ENCODE results near the gene FICD.

The FICD gene

GRCh38 chr12:108502922-108503321 lies 12.2 kb upstream of the FICD start:
- no peak for DNase-seq (ENCODE audit: low read depth in 2 of 2)

- DNase-seq (ENCODE audit: low read depth in 2 of 2), result no peak
Measured at GRCh38 chr12:108505129-108505528, 9.9 kb upstream of the FICD start.

- DNase-seq (ENCODE audit: low read depth in 2 of 2), result no peak
Measured at GRCh38 chr12:108507971-108508642, 7.0 kb upstream of the FICD start.

GRCh38 chr12:108509806-108510205 lies 5.3 kb upstream of the FICD start:
- DNase-seq (ENCODE audit: low read depth in 2 of 2), result no peak

- no peak for DNase-seq (ENCODE audit: low read depth in 2 of 2)
Measured at GRCh38 chr12:108510836-108511235, 4.2 kb upstream of the FICD start.

- peak; percentile 38 to 57 for DNase-seq (ENCODE audit: low read depth in 2 of 2)
Measured at GRCh38 chr12:108511633-108512540, 3.2 kb upstream of the FICD start.

- DNase-seq (ENCODE audit: low read depth in 2 of 2), result no peak
Measured at GRCh38 chr12:108514468-108514972, 557 bp upstream of the FICD start.

GRCh38 chr12:108515916-108516315 lies 839 bp downstream of the FICD start:
- no peak for DNase-seq (ENCODE audit: low read depth in 2 of 2)

GRCh38 chr12:108516511-108517275 lies 1.6 kb downstream of the FICD start:
- no peak for DNase-seq (ENCODE audit: low read depth in 2 of 2)

GRCh38 chr12:108517288-108518100 lies 2.4 kb downstream of the FICD start:
- DNase-seq (ENCODE audit: low read depth in 2 of 2), result no peak

- DNase-seq (ENCODE audit: low read depth in 2 of 2), result no peak
Measured at GRCh38 chr12:108518101-108518715, 3.1 kb downstream of the FICD start.

- DNase-seq (ENCODE audit: low read depth in 2 of 2), result no peak
Measured at GRCh38 chr12:108518716-108519496, 3.8 kb downstream of the FICD start.

- no peak for DNase-seq (ENCODE audit: low read depth in 2 of 2)
Measured at GRCh38 chr12:108519558-108519957, 4.5 kb downstream of the FICD start.

- no peak for DNase-seq (ENCODE audit: low read depth in 2 of 2)
Measured at GRCh38 chr12:108523365-108523764, 8.3 kb downstream of the FICD start.

- DNase-seq (ENCODE audit: low read depth in 2 of 2), result no peak
Measured at GRCh38 chr12:108525681-108526080, 10.6 kb downstream of the FICD start.

- DNase-seq (ENCODE audit: low read depth in 2 of 2), result no peak
Measured at GRCh38 chr12:108526482-108527165, 11.5 kb downstream of the FICD start.

GRCh38 chr12:108527166-108527496 lies 12.1 kb downstream of the FICD start:
- no peak for DNase-seq (ENCODE audit: low read depth in 2 of 2)

GRCh38 chr12:108530161-108530560 lies 15.1 kb downstream of the FICD start:
- DNase-seq (ENCODE audit: low read depth in 2 of 2), result no peak

All from stimulated activated CD8-positive, alpha-beta memory T cell treated with anti-CD3 and anti-CD28 coated beads, Interleukin-15, amount 100 ng/mL, for 4 hours (primary cell).